Keratinocyte (primary cell): ENCODE data around the gene PHACTR1. TPM values are rescaled to one million over a fixed set of nuclear protein-coding genes. Genes with fewer than 3 reads are reported as not detected.

Source experiments
- DNase-seq: peaks from one replicate; pipeline ENCODE4 v3.0.0-alpha.2; 2011; ENCODE audit warnings: low read depth, missing footprints, low spot score
- FAIRE-seq: peaks from 2 replicates; lab custom pipeline; 2011; peaks lifted over from hg19 to GRCh38; lab: Jason Lieb, UNC
- H2AFZ ChIP-seq: 2 replicates; pipeline ENCODE4 v1.6.0; 2012; ENCODE audit warnings: low read length, control low read depth, inconsistent platforms; ENCODE audit not compliant: control insufficient read depth
- H3K27ac ChIP-seq: 2 replicates; pipeline ENCODE4 v1.5.1; 2011; ENCODE audit warnings: low read length; ENCODE audit not compliant: control insufficient read depth, insufficient read depth
- H3K27me3 ChIP-seq: 3 replicates; pipeline ENCODE4 v1.6.0; 2011; ENCODE audit warnings: low read length; ENCODE audit not compliant: control insufficient read depth, insufficient read depth; ENCODE audit errors: extremely low read depth
- H3K36me3 ChIP-seq, 2 experiments: 2 replicates in 1 of 2; 3 replicates in 1 of 2; pipeline ENCODE4 v1.5.1; 2011; ENCODE audit warnings: low read length in 2 of 2, mild to moderate bottlenecking in 1 of 2; ENCODE audit not compliant: control insufficient read depth in 2 of 2, insufficient read depth in 2 of 2; ENCODE audit errors: extremely low read depth in 1 of 2
- H3K4me1 ChIP-seq: 3 replicates; pipeline ENCODE4 v1.5.1; 2011; ENCODE audit warnings: low read length; ENCODE audit not compliant: control insufficient read depth, insufficient read depth; ENCODE audit errors: extremely low read depth
- H3K4me2 ChIP-seq: 3 replicates; pipeline ENCODE4 v1.6.0; 2011; ENCODE audit warnings: low read depth, low read length; ENCODE audit not compliant: control insufficient read depth, insufficient read depth; ENCODE audit errors: extremely low read depth
- H3K4me3 ChIP-seq, 3 experiments: fragments of 200-600 bp in 1 of 3; sonication (generic) in 1 of 3; 2 replicates in 2 of 3; 3 replicates in 1 of 3; pipeline ENCODE4 v1.5.1; 2011 to 2016; ENCODE audit warnings: low read length in 3 of 3, mild to moderate bottlenecking in 3 of 3, control low read depth in 2 of 3, inconsistent platforms in 1 of 3, low read depth in 1 of 3, mixed read lengths in 1 of 3, mixed run types in 1 of 3, moderate library complexity in 1 of 3; ENCODE audit not compliant: control insufficient read depth in 2 of 3, insufficient read depth in 2 of 3; ENCODE audit errors: extremely low read depth in 1 of 3
- H3K79me2 ChIP-seq: 2 replicates; pipeline ENCODE4 v1.6.0; 2012; ENCODE audit warnings: low read length; ENCODE audit not compliant: control insufficient read depth, insufficient read depth
- H3K9ac ChIP-seq: 3 replicates; pipeline ENCODE4 v1.6.0; 2011; ENCODE audit warnings: low read length; ENCODE audit not compliant: control insufficient read depth, insufficient read depth; ENCODE audit errors: extremely low read depth
- H3K9me1 ChIP-seq: 3 replicates; pipeline ENCODE4 v1.6.0; 2011; ENCODE audit warnings: low read length; ENCODE audit not compliant: control insufficient read depth, insufficient read depth; ENCODE audit errors: extremely low read depth
- H3K9me3 ChIP-seq: 2 replicates; pipeline ENCODE4 v1.5.1; 2012; ENCODE audit warnings: low read depth, low read length; ENCODE audit not compliant: control insufficient read depth
- H4K20me1 ChIP-seq: 3 replicates; pipeline ENCODE4 v1.6.0; 2011; ENCODE audit warnings: low read length; ENCODE audit not compliant: control insufficient read depth, insufficient read depth; ENCODE audit errors: extremely low read depth
- CTCF ChIP-seq, 3 experiments: IDR thresholded peaks in 1 of 3; conservative IDR thresholded peaks in 1 of 3; optimal IDR thresholded peaks in 1 of 3; 2 replicates in 2 of 3; 3 replicates in 1 of 3; pipeline versions ENCODE3 to v1.5.1; 2011; ENCODE audit warnings: low read length in 3 of 3, mild to moderate bottlenecking in 3 of 3, moderate library complexity in 2 of 3, control low read depth in 1 of 3, inconsistent platforms in 1 of 3; ENCODE audit not compliant: insufficient read depth in 2 of 3; ENCODE audit errors: extremely low read depth in 1 of 3
- EZH2 ChIP-seq: IDR thresholded peaks from one replicate; pipeline ENCODE4 v1.6.1; 2012; ENCODE audit warnings: inconsistent platforms, mild to moderate bottlenecking, low read length, moderate library complexity
- dilution Hi-C: fragments of 300-500 bp; cut with MboI; formaldehyde crosslinking; loops from one replicate; pipeline ENCODE4 v1.7.0; 2020; ENCODE audit warnings: low sequenced_read_pairs; ENCODE audit not compliant: extremely low pct_ligation_motif_present
- polyA plus RNA-seq, 5 experiments: library from polyadenylated mRNA; depleted of rRNA in 3 of 5; stranded (reverse) in 3 of 5; stranded (forward) in 1 of 5; unstranded in 1 of 5; fragments of >200 nt; gene quantifications; 1 replicate in 1 of 5; 2 replicates in 3 of 5; 3 replicates in 1 of 5; pipeline versions ENCODE4 v1.2.1 to v1.2.3, GENCODE V29; 2011 to 2012; ENCODE audit warnings: missing spikeins in 2 of 5, low read depth in 1 of 5, low replicate concordance in 1 of 5

The PHACTR1 gene
- polyA plus RNA-seq, 1 donor (not counting 4 experiments of a cell fraction or from before 2014, with no cell fraction given), result 0.22 TPM

DNA sequence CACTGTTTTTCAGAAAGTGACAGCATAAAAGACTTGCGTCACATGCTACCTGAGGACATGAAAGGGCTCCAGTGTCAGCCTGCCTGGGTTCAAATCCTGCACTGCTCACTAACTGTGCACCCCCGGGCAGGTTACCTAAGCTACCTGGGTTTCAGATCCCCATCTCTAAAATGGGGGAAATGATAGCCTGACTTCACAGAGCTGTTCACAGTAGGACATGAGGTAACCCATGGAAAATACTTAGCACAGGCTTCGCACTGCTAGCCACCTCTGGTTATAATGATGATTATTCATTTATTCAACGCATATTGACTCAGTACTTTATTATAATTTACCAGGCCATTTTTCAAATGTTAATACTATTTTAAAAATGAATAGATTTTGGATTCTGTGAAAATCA lies 588.7 kb downstream of the PHACTR1 start:
- Histone ChIP-seq H2AFZ (no peak overlapping the region), H3K9ac (no peak overlapping the region), H3K79me2 (no peaks in the 10 kb centered on the region), H3K9me1 (no peaks in the 10 kb centered on the region), H3K36me3 (peaks cover 9 to 12% of the 10 kb centered on the region in 2 experiments), H3K27ac (no peak overlapping the region), H3K4me1 (peaks cover 12% of the 10 kb centered on the region), H3K4me3 (no peak overlapping the region), H3K4me2 (no peak overlapping the region), H4K20me1 (no peaks in the 10 kb centered on the region), H3K27me3 (no peaks in the 10 kb centered on the region), H3K9me3 (no peaks in the 10 kb centered on the region)
- no peak for FAIRE-seq
- TF ChIP-seq CTCF (optimal IDR thresholded peaks at IDR 0.05 in 1 of 3, IDR thresholded peaks at IDR 0.05 in 1 of 3, conservative IDR thresholded peaks at IDR 0.05 in 1 of 3; ENCODE audit: extremely low read depth in 1 of 3, insufficient read depth in 2 of 3, low read length in 3 of 3) (no peak), EZH2 (no peak)
- dilution Hi-C loops, result no loop called here
- DNase-seq, result no peak

- no peaks in the 10 kb centered on the region for H4K20me1 ChIP-seq
- peaks cover 9 to 12% of the 10 kb centered on the region in 2 experiments for H3K36me3 ChIP-seq
- peaks cover 12% of the 10 kb centered on the region for H3K4me1 ChIP-seq
- FAIRE-seq (no peak), DNase-seq (no peak)
- no peak overlapping the region for H2AFZ ChIP-seq
- TF ChIP-seq EZH2 (no peak), CTCF (optimal IDR thresholded peaks at IDR 0.05 in 1 of 3, IDR thresholded peaks at IDR 0.05 in 1 of 3, conservative IDR thresholded peaks at IDR 0.05 in 1 of 3; ENCODE audit: extremely low read depth in 1 of 3, insufficient read depth in 2 of 3, low read length in 3 of 3) (no peak)
- H3K4me3 ChIP-seq, result no peak overlapping the region
- no peak overlapping the region for H3K9ac ChIP-seq
- H3K79me2 ChIP-seq, result no peaks in the 10 kb centered on the region
- dilution Hi-C loops, result no loop called here
- H3K9me1 ChIP-seq, result no peaks in the 10 kb centered on the region
- H3K27ac ChIP-seq, result no peak overlapping the region
- H3K27me3 ChIP-seq, result no peaks in the 10 kb centered on the region
- no peak overlapping the region for H3K4me2 ChIP-seq
- no peaks in the 10 kb centered on the region for H3K9me3 ChIP-seq
These were observed 589.2 kb downstream of the PHACTR1 start for GRCh38 chr6:13305791-13306190.
